Breast epithelium (tissue), 4 donors: ENCODE data around the gene IL36G. TPM values are rescaled to one million over a fixed set of nuclear protein-coding genes. Genes with fewer than 3 reads are reported as not detected.

Source experiments
- DNase-seq, 2 donors: peaks; one replicate each; pipeline ENCODE4 v3.0.0-alpha.2; 2019; ENCODE audit warnings: low spot score in 2 of 2
- H3K27ac ChIP-seq, 2 donors: fragments of 200-600 bp; sonication (generic) in 1 of 2; one replicate each; pipeline ENCODE4 v1.5.1; 2016 to 2019; ENCODE audit warnings: mild to moderate bottlenecking in 1 of 2
- H3K27me3 ChIP-seq, 2 donors: fragments of 200-600 bp; sonication (generic) in 1 of 2; one replicate each; pipeline versions ENCODE4 v1.5.1 to v1.6.0; 2017 to 2019; ENCODE audit warnings: control low read depth in 1 of 2, mild to moderate bottlenecking in 1 of 2
- H3K36me3 ChIP-seq: fragments of 200-600 bp; one replicate; pipeline ENCODE4 v1.5.1; 2019
- H3K4me1 ChIP-seq, 2 donors: fragments of 200-600 bp; sonication (generic); one replicate each; pipeline ENCODE4 v1.5.1; 2016 to 2019; ENCODE audit warnings: control low read depth in 1 of 2
- H3K4me3 ChIP-seq, 3 donors: fragments of 200-600 bp; sonication (generic); 1 replicate in 2 of 3; 2 replicates in 1 of 3; pipeline ENCODE4 v1.5.1; 2016 to 2019; ENCODE audit warnings: mild to moderate bottlenecking in 3 of 3, moderate library complexity in 2 of 3
- H3K9me3 ChIP-seq, 2 donors: fragments of 200-600 bp; sonication (generic) in 1 of 2; one replicate each; pipeline ENCODE4 v1.5.1; 2016 to 2019; ENCODE audit warnings: control low read depth in 1 of 2
- CTCF ChIP-seq, 3 donors: fragments of 450-650 bp; IDR thresholded peaks; one replicate each; pipeline ENCODE4 v1.5.1; 2016 to 2017; ENCODE audit warnings: antibody characterized with exemption in 3 of 3, mild to moderate bottlenecking in 3 of 3, moderate library complexity in 3 of 3
- POLR2A ChIP-seq: fragments of 450-650 bp; IDR thresholded peaks from one replicate; pipeline ENCODE4 v1.6.1; 2016; ENCODE audit warnings: antibody characterized with exemption, mild to moderate bottlenecking, moderate library complexity
- POLR2AphosphoS5 ChIP-seq, 3 donors: sonication (generic); formaldehyde crosslinking; IDR thresholded peaks; one replicate each; pipeline ENCODE4 v1.6.1; 2017; ENCODE audit warnings: antibody characterized with exemption in 3 of 3
- intact Hi-C: fragments of 100-400 bp; cut with DNase I; formaldehyde crosslinking; loops from one replicate; pipeline ENCODE4 v1.15.1; 2023; ENCODE audit warnings: low total_unique reads
- total RNA-seq, 3 donors: library from RNA; depleted of rRNA; stranded (reverse); fragments of >200 nt; gene quantifications; one replicate each; pipeline ENCODE4 v1.1.0, GENCODE V29; 2016

Gene IL36G
- total RNA-seq, 3 donors from 2014 or later: not detected

DNA sequence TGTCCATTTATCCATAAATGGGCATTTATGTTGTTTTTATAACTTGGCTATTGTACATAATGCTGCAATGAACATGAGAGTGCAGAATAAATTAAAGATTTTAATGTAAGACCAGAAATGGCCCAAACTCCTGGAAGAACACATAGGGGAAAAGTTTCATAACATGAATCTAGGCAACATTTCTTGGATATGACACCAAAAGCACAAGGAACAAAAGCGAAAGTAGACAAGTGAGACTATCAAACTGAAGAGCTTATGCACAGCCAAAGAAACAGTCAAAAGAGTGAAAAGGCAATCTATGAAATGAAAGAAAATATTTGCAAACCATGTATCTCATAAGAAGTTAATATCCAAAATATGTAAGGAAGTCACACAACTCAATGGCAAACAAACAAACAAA, 33.3 kb downstream of the IL36G start:
- DNase-seq: no peak
- intact Hi-C loops: no loop called here
- Histone ChIP-seq H3K9me3 (no peaks in the 10 kb centered on the region), H3K4me3 (no peak overlapping the region), H3K4me1 (no peaks in the 10 kb centered on the region), H3K36me3 (no peaks in the 10 kb centered on the region), H3K27me3 (no peaks in the 10 kb centered on the region), H3K27ac (no peak overlapping the region)
- TF ChIP-seq POLR2AphosphoS5 (IDR thresholded peaks at IDR 0.05) (no peak), CTCF (IDR thresholded peaks at IDR 0.05) (no peak), POLR2A (no peak)

- Histone ChIP-seq H3K27me3 (no peaks in the 10 kb centered on the region), H3K36me3 (no peaks in the 10 kb centered on the region), H3K27ac (no peak overlapping the region), H3K4me3 (no peak overlapping the region), H3K9me3 (no peaks in the 10 kb centered on the region), H3K4me1 (no peaks in the 10 kb centered on the region)
- TF ChIP-seq POLR2A (no peak), POLR2AphosphoS5 (IDR thresholded peaks at IDR 0.05) (no peak), CTCF (IDR thresholded peaks at IDR 0.05) (no peak)
- DNase-seq: no peak
- intact Hi-C loops: no loop called here
Measured at GRCh38 chr2:113012436-113013335, 34.9 kb downstream of the IL36G start.

DNA sequence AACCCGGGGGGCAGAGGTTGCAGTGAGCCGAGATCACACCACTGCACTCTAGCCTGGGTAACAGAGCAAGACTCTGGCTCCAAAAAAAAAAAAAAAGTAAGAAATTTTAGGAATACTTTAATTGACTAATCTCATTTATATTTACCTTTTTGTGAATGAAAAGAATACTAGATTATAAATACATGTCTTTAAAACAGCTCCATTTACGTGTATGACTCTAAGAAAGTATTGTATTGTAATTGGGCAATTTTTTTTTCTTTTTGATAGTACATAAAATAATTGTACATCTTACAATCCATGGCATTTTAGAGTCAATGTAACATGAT, 35.5 kb downstream of the IL36G start:
- DNase-seq: no peak
- no peak for TF ChIP-seq CTCF (IDR thresholded peaks at IDR 0.05)
- no peak for TF ChIP-seq POLR2AphosphoS5 (IDR thresholded peaks at IDR 0.05)
- TF ChIP-seq POLR2A: no peak
- intact Hi-C loops: no loop called here
- Histone ChIP-seq H3K27me3 (no peaks in the 10 kb centered on the region), H3K4me1 (no peaks in the 10 kb centered on the region), H3K27ac (no peak overlapping the region), H3K36me3 (no peaks in the 10 kb centered on the region), H3K4me3 (no peak overlapping the region), H3K9me3 (no peaks in the 10 kb centered on the region)

- TF ChIP-seq CTCF (IDR thresholded peaks at IDR 0.05) (no peak), POLR2AphosphoS5 (IDR thresholded peaks at IDR 0.05) (no peak), POLR2A (no peak)
- DNase-seq: no peak
- Histone ChIP-seq H3K4me1 (no peaks in the 10 kb centered on the region), H3K4me3 (no peak overlapping the region), H3K36me3 (no peaks in the 10 kb centered on the region), H3K9me3 (no peaks in the 10 kb centered on the region), H3K27me3 (no peaks in the 10 kb centered on the region), H3K27ac (no peak overlapping the region)
- intact Hi-C loops: no loop called here
Measured at GRCh38 chr2:113014067-113014466, 36.3 kb downstream of the IL36G start.

- Histone ChIP-seq H3K27me3 (no peaks in the 10 kb centered on the region), H3K4me3 (no peak overlapping the region), H3K4me1 (no peaks in the 10 kb centered on the region), H3K36me3 (no peaks in the 10 kb centered on the region), H3K27ac (no peak overlapping the region), H3K9me3 (no peaks in the 10 kb centered on the region)
- no peak for DNase-seq
- intact Hi-C loops: no loop called here
- TF ChIP-seq POLR2AphosphoS5 (IDR thresholded peaks at IDR 0.05) (no peak), CTCF (IDR thresholded peaks at IDR 0.05) (no peak), POLR2A (no peak)
Measured at GRCh38 chr2:113015042-113015441, 37.2 kb downstream of the IL36G start.
